ENCODE measurements around the gene ACOX2.

DNA sequence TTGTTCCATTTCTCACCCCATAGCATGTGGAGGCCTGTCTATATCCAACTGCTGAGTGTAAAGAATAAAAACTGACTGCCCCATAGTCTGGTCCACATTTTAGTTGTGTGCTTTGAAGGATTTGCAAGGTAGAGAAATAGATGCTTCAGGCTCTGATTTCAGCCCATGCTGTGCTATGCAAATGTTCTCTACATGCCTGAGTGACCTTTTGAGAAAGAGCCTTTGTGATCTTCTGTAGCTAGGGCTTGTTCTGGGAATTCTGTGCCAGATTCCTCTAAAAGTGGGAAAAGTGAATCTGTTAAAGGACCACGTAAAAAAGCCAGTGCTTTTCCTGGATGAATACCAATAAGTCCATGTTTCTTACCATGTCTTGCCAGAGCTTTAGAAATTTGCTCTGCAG lies 39.9 kb downstream of the ACOX2 start:
- TF ChIP-seq CEBPB (IDR thresholded peaks at IDR 0.05; ENCODE audit: low read depth): no peak
- no peak for TF ChIP-seq POLR2AphosphoS5 (IDR thresholded peaks at IDR 0.05; ENCODE audit: low read depth, low read length)
- TF ChIP-seq EZH2phosphoT487 (IDR thresholded peaks at IDR 0.05; ENCODE audit: borderline replicate concordance): no peak
- TF ChIP-seq, protein P1, sequence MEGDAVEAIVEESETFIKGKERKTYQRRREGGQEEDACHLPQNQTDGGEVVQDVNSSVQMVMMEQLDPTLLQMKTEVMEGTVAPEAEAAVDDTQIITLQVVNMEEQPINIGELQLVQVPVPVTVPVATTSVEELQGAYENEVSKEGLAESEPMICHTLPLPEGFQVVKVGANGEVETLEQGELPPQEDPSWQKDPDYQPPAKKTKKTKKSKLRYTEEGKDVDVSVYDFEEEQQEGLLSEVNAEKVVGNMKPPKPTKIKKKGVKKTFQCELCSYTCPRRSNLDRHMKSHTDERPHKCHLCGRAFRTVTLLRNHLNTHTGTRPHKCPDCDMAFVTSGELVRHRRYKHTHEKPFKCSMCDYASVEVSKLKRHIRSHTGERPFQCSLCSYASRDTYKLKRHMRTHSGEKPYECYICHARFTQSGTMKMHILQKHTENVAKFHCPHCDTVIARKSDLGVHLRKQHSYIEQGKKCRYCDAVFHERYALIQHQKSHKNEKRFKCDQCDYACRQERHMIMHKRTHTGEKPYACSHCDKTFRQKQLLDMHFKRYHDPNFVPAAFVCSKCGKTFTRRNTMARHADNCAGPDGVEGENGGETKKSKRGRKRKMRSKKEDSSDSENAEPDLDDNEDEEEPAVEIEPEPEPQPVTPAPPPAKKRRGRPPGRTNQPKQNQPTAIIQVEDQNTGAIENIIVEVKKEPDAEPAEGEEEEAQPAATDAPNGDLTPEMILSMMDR (IDR thresholded peaks at IDR 0.05 in 2 of 3, conservative IDR thresholded peaks at IDR 0.05 in 1 of 3; ENCODE audit: borderline replicate concordance in 1 of 3, insufficient read depth in 1 of 3, low read depth in 2 of 3, low read length in 2 of 3): no peak
- TF ChIP-seq EZH2 (IDR thresholded peaks at IDR 0.05): no peak
- no peak for TF ChIP-seq ZBTB33 (IDR thresholded peaks at IDR 0.05; ENCODE audit: extremely low read depth, insufficient replicate concordance, low read length)
- TF ChIP-seq, protein P2, sequence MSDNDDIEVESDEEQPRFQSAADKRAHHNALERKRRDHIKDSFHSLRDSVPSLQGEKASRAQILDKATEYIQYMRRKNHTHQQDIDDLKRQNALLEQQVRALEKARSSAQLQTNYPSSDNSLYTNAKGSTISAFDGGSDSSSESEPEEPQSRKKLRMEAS (IDR thresholded peaks at IDR 0.05): no peak
- TF ChIP-seq POLR2A (IDR thresholded peaks at IDR 0.05; ENCODE audit: borderline replicate concordance, extremely low read depth, insufficient read depth, insufficient read length): no peak
- no peak for TF ChIP-seq ELF1 (IDR thresholded peaks at IDR 0.05; ENCODE audit: borderline replicate concordance, low read depth)
- TF ChIP-seq, protein P3, sequence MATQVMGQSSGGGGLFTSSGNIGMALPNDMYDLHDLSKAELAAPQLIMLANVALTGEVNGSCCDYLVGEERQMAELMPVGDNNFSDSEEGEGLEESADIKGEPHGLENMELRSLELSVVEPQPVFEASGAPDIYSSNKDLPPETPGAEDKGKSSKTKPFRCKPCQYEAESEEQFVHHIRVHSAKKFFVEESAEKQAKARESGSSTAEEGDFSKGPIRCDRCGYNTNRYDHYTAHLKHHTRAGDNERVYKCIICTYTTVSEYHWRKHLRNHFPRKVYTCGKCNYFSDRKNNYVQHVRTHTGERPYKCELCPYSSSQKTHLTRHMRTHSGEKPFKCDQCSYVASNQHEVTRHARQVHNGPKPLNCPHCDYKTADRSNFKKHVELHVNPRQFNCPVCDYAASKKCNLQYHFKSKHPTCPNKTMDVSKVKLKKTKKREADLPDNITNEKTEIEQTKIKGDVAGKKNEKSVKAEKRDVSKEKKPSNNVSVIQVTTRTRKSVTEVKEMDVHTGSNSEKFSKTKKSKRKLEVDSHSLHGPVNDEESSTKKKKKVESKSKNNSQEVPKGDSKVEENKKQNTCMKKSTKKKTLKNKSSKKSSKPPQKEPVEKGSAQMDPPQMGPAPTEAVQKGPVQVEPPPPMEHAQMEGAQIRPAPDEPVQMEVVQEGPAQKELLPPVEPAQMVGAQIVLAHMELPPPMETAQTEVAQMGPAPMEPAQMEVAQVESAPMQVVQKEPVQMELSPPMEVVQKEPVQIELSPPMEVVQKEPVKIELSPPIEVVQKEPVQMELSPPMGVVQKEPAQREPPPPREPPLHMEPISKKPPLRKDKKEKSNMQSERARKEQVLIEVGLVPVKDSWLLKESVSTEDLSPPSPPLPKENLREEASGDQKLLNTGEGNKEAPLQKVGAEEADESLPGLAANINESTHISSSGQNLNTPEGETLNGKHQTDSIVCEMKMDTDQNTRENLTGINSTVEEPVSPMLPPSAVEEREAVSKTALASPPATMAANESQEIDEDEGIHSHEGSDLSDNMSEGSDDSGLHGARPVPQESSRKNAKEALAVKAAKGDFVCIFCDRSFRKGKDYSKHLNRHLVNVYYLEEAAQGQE (IDR thresholded peaks at IDR 0.05; ENCODE audit: low read depth): no peak
- TF ChIP-seq RAD21 (IDR thresholded peaks at IDR 0.05; ENCODE audit: low read depth): no peak
